Lung (tissue), 12 donors: ENCODE results near the gene DSC3. TPM values are rescaled to one million over a fixed set of nuclear protein-coding genes. Genes with fewer than 3 reads are reported as not detected.
"Not testable (repeated sequence)": the region's sequence is repeated elsewhere in the genome, so short reads cannot be mapped to it uniquely, and the experiment has no call there.

Experiments
- ATAC-seq: fragments of 200-7000 bp; cut with Tn5 transposase; one replicate; pipeline ENCODE4 v1.9.1; 2020; ENCODE audit warnings: moderate number of reproducible peaks; ENCODE audit not compliant: insufficient read depth, low FRiP score
- DNase-seq, 3 donors: peaks; one replicate each; pipeline ENCODE4 v3.0.0-alpha.2; 2013 to 2017
- H3K27ac ChIP-seq, 2 donors: one replicate each; pipeline ENCODE4 v1.5.1; 2013; ENCODE audit warnings: mild to moderate bottlenecking in 2 of 2, moderate library complexity in 2 of 2, control low read depth in 1 of 2, inconsistent platforms in 1 of 2, low read depth in 1 of 2, low read length in 1 of 2
- H3K27me3 ChIP-seq, 3 donors: one replicate each; pipeline ENCODE4 v1.5.1; 2013; ENCODE audit warnings: low read length in 2 of 3; ENCODE audit not compliant: control insufficient read depth in 3 of 3, insufficient read depth in 3 of 3
- H3K36me3 ChIP-seq, 4 donors: one replicate each; pipeline ENCODE4 v1.5.1; 2013; ENCODE audit warnings: low read length in 4 of 4, mild to moderate bottlenecking in 1 of 4, moderate library complexity in 1 of 4; ENCODE audit not compliant: control insufficient read depth in 4 of 4, insufficient read depth in 4 of 4
- H3K4me1 ChIP-seq, 5 donors: one replicate each; pipeline ENCODE4 v1.5.1; 2013; ENCODE audit warnings: low read length in 5 of 5, mild to moderate bottlenecking in 2 of 5, moderate library complexity in 1 of 5; ENCODE audit not compliant: control insufficient read depth in 5 of 5, insufficient read depth in 5 of 5
- H3K4me3 ChIP-seq: one replicate; pipeline ENCODE4 v1.5.1; 2013; ENCODE audit warnings: mild to moderate bottlenecking, control low read depth, moderate library complexity
- H3K9ac ChIP-seq, 2 donors: one replicate each; pipeline ENCODE4 v1.5.1; 2013; ENCODE audit warnings: low read length in 2 of 2, control low read depth in 1 of 2; ENCODE audit not compliant: insufficient read depth in 1 of 2
- H3K9me3 ChIP-seq, 4 donors: one replicate each; pipeline ENCODE4 v1.5.1; 2013; ENCODE audit warnings: low read length in 3 of 4, mild to moderate bottlenecking in 1 of 4, moderate library complexity in 1 of 4; ENCODE audit not compliant: control insufficient read depth in 4 of 4, insufficient read depth in 3 of 4
- CTCF ChIP-seq: IDR thresholded peaks from 2 replicates; pipeline ENCODE4 v1.5.1; 2012; ENCODE audit warnings: mild to moderate bottlenecking; ENCODE audit errors: control extremely low read depth, extremely low read depth
- WGBS, 2 donors: extraction: QIAGEN DNeasy Blood & Tissue Kit; methylation state at CpG; one replicate each; pipeline ENCODE4 v1.1.7; 2013; 5-methylcytosine and 5-hydroxymethylcytosine counted together
- polyA plus RNA-seq, 2 donors: library from polyadenylated mRNA; stranded (reverse); fragments of 200-250 nt; gene quantifications; one replicate each; pipeline ENCODE4 v1.2.1, GENCODE V29; 2013
- total RNA-seq, 2 donors: library from RNA; depleted of rRNA in 1 of 2; stranded (reverse); fragments of >200 nt in 1 of 2; gene quantifications; one replicate each; pipeline ENCODE4 v1.2.1, GENCODE V29; 2014 to 2021
- donor health status: control.
- donor health status: control.
- donor health status: Bipolar disorder and iron deficiency.
- donor health status: healthy.
- donor health status: DM: yes; HTN: yes; CAD: no.

Gene DSC3
- total and polyA plus RNA-seq, 4 donors: 0.41 to 1.3 (median 0.52) TPM

GRCh38 chr18:31015715-31016434 is 26.7 kb downstream of the DSC3 start:
- no peak overlapping the region for H3K4me3 ChIP-seq
- no peak for TF ChIP-seq CTCF
- 89 to 93% methylated on average over 3 of the region's 3 CpGs for WGBS, 2 donors
- ATAC-seq: no peak
- DNase-seq: no peak
- no peak overlapping the region for H3K9ac ChIP-seq
- no peak overlapping the region for H3K27ac ChIP-seq
- H3K27me3 ChIP-seq: no peaks in the 10 kb centered on the region
- no peaks in the 10 kb centered on the region for H3K36me3 ChIP-seq
- H3K4me1 ChIP-seq: no peaks in the 10 kb centered on the region
- no peaks in the 10 kb centered on the region for H3K9me3 ChIP-seq

GRCh38 chr18:31011455-31011854 is 31.1 kb downstream of the DSC3 start:
- not testable (repeated sequence) for DNase-seq, H3K27ac ChIP-seq, H3K36me3 ChIP-seq, H3K4me3 ChIP-seq, H3K27me3 ChIP-seq, H3K4me1 ChIP-seq, H3K9ac ChIP-seq, H3K9me3 ChIP-seq
- WGBS, 2 donors: 79 to 91% methylated on average over 7 of the region's 7 CpGs
- peak; percentile 68 for ATAC-seq

GRCh38 chr18:31010601-31011000 is 31.9 kb downstream of the DSC3 start:
- no peak overlapping the region for H3K27ac ChIP-seq
- no peaks in the 10 kb centered on the region for H3K4me1 ChIP-seq
- 91% methylated on average over 4 of the region's 4 CpGs for WGBS, 2 donors
- no peak overlapping the region for H3K4me3 ChIP-seq
- no peaks in the 10 kb centered on the region for H3K9me3 ChIP-seq
- no peaks in the 10 kb centered on the region for H3K36me3 ChIP-seq
- no peak for ATAC-seq
- no peaks in the 10 kb centered on the region for H3K27me3 ChIP-seq
- no peak for DNase-seq
- no peak for TF ChIP-seq CTCF
- no peak overlapping the region for H3K9ac ChIP-seq

GRCh38 chr18:30999887-31000628 is 42.5 kb downstream of the DSC3 start:
- Histone ChIP-seq H3K36me3 (no peaks in the 10 kb centered on the region), H3K4me3 (no peak overlapping the region), H3K27ac (no peak overlapping the region), H3K4me1 (no peaks in the 10 kb centered on the region), H3K9ac (no peak overlapping the region), H3K27me3 (peaks cover 0 to 3% (median 0%) of the 10 kb centered on the region in 3 donors), H3K9me3 (no peaks in the 10 kb centered on the region)
- 81 to 87% methylated on average over 8 of the region's 8 CpGs for WGBS, 2 donors
- no peak for TF ChIP-seq CTCF
- ATAC-seq: no peak
- no peak for DNase-seq
